IPS DF 4.7 (cell line): Measurements from ENCODE around the gene FHOD3.

ENCODE experiments used
- DNase-seq: peaks from one replicate; pipeline ENCODE4 v3.0.0-alpha.2; 2013; ENCODE audit warnings: low spot score; ENCODE audit errors: extremely low read depth

The FHOD3 gene

GRCh38 chr18:36655074-36655473 is 357.6 kb downstream of the FHOD3 start:
- no peak for DNase-seq

- no peak for DNase-seq
Measured at GRCh38 chr18:36655930-36656329, 358.4 kb downstream of the FHOD3 start.

- DNase-seq, result no peak
Measured at GRCh38 chr18:36658611-36659010, 361.1 kb downstream of the FHOD3 start.

- no peak for DNase-seq
Measured at GRCh38 chr18:36660311-36660710, 362.8 kb downstream of the FHOD3 start.

GRCh38 chr18:36661999-36662398 is 364.5 kb downstream of the FHOD3 start:
- no peak for DNase-seq

GRCh38 chr18:36663312-36663711 is 365.8 kb downstream of the FHOD3 start:
- no peak for DNase-seq

GRCh38 chr18:36665952-36666351 is 368.4 kb downstream of the FHOD3 start:
- DNase-seq, result no peak

- DNase-seq, result no peak
Measured at GRCh38 chr18:36667811-36668210, 370.3 kb downstream of the FHOD3 start.

GRCh38 chr18:36668349-36668748 is 370.8 kb downstream of the FHOD3 start:
- no peak for DNase-seq

- no peak for DNase-seq
Measured at GRCh38 chr18:36672437-36673344, 375.2 kb downstream of the FHOD3 start.

- DNase-seq, result no peak
Measured at GRCh38 chr18:36673452-36673851, 375.9 kb downstream of the FHOD3 start.

- no peak for DNase-seq
Measured at GRCh38 chr18:36675076-36675475, 377.6 kb downstream of the FHOD3 start.

GRCh38 chr18:36675542-36675941 is 378.0 kb downstream of the FHOD3 start:
- DNase-seq, result no peak

- DNase-seq, result no peak
Measured at GRCh38 chr18:36676629-36677028, 379.1 kb downstream of the FHOD3 start.

GRCh38 chr18:36680042-36680441 is 382.5 kb downstream of the FHOD3 start:
- DNase-seq, result no peak

GRCh38 chr18:36685580-36685979 is 388.1 kb downstream of the FHOD3 start:
- DNase-seq, result no peak

- peak; percentile 7 for DNase-seq
Measured at GRCh38 chr18:36688020-36688965, 390.8 kb downstream of the FHOD3 start.

GRCh38 chr18:36692371-36692770 is 394.9 kb downstream of the FHOD3 start:
- no peak for DNase-seq

GRCh38 chr18:36692921-36693332 is 395.4 kb downstream of the FHOD3 start:
- no peak for DNase-seq

- DNase-seq, result no peak
Measured at GRCh38 chr18:36693931-36694620, 396.6 kb downstream of the FHOD3 start.

- no peak for DNase-seq
Measured at GRCh38 chr18:36695806-36696205, 398.3 kb downstream of the FHOD3 start.
